Stimulated activated CD4-positive, alpha-beta T cell treated with anti-CD3 and anti-CD28 coated beads, Interleukin-12 subunit alpha, Interleukin-12 subunit beta, amount 100 ng/mL, for 48 hours (primary cell): Measurements from ENCODE around the gene LNX1.
"Not testable (repeated sequence)": the region's sequence is repeated elsewhere in the genome, so short reads cannot be mapped to it uniquely, and the experiment has no call there.

Source experiments
- DNase-seq, 3 donors: peaks; one replicate each; pipeline ENCODE4 v3.0.0-alpha.2; 2020; ENCODE audit warnings: low read depth in 2 of 3, low spot score in 1 of 3

LNX1 gene

DNA sequence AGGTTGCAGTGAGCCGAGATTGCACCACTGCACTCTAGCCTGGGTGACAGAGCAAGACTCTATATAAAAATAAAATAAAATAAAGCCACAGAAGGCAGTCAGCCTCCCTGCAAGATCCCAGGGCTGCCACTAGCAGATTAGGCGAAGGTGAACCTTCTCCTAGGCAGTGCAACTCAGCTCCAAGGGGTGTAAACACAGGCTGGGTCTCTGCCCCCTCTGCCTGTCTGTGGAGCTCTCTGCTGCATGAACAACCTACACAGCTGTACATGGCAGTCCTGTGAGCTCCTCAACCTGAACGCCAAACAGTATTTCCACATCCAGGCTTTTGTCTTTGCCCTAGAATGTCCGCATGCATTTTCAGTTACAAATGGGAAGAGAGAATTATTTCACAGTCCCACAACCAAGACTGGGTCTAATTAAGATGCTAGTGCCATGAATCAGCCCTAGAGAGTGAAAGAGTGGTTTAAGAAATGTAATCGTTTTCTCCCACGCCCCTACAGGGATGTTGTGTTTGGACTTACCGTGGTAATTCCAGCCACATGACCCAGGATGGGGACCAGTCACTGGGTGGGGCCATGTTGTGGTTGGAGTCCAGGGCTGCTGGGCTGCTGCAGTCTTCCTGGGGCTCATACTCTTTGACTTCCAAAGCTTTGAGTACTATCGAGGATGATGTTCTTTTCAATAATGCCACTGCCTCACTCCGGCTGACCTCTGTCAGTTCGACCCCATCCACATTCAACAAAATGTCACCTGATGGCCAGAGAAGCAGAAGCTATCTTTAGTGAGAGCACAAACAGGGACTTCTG, 114.9 kb downstream of the LNX1 start:
- no peak for DNase-seq

DNA sequence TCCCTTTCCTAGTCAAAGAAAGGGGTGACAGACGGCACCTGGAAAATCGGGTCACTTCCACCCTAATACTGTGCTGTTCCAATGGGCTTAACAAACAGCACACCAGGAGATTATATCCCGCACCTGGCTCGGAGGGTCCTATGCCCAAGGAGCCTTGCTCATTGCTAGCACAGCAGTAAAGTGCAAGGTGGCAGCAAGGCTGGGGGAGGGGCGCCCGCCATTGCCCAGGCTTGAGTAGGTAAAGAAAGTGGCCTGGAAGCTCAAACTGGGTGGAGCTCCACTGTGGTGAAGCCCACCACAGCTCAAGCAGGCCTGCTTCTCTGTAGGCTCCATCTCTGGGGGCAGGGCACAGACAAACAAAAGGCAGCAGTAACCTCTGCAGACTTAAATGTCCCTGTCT, 124.7 kb downstream of the LNX1 start:
- not testable (repeated sequence) for DNase-seq

DNA sequence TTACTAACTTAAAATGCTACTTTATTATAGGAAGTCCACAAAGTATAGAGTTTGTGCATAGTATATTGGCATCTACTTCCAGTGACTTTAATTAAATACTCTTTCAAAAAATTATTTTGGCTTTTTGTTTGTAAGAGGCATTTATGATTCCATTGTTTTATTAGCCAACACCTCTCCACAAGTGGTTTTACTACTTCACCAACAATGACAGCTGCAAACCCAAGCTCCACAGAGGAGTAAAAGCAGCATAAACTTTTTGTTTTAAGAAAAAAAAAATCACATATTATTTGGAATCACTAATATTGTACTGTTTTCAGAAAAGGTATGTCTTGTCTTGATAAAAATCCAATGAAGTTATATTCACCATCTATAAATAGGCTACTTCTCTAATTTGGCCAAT, 125.4 kb downstream of the LNX1 start:
- no peak for DNase-seq

GRCh38 chr4:53465281-53465680, 126.0 kb downstream of the LNX1 start:
- no peak for DNase-seq

DNA sequence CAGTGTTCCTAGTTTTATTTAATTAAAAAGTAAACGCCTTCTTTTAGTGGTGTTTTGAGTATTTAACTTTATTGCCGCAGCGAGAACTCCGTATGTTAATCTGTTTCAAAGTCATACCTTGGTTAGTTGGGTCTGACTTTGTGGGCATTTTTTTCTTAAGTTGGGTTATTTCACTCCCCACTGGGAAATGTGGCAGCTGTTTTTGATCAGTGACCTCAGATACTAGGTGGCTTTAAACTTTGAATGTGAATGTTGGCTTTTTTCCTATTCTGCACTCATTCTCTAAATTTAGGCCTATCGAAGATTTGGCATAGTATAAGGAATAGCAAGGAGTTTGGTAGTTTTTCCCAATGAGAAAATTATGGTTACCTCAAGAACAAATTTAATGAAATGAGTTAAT, 127.9 kb downstream of the LNX1 start:
- no peak for DNase-seq

DNA sequence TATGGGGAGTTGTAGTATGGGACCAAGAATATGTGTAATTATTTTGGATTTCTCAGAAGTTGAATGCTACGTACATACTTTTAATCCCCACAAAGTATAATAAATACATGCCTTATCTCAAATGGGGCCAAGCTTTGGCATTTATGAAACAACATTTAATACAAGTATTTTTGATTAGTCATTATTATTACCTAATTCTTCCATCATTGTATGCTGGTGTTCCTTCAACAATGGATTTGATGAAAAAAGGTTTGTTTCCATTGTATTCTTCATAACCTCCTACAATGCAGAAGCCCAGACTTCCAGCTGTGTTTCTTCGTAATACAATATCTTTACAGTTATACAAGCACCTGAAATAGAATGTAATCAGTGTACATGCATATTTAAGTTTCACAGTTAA, 130.0 kb downstream of the LNX1 start:
- no peak for DNase-seq

GRCh38 chr4:53459548-53459947, 131.7 kb downstream of the LNX1 start:
- no peak for DNase-seq

DNA sequence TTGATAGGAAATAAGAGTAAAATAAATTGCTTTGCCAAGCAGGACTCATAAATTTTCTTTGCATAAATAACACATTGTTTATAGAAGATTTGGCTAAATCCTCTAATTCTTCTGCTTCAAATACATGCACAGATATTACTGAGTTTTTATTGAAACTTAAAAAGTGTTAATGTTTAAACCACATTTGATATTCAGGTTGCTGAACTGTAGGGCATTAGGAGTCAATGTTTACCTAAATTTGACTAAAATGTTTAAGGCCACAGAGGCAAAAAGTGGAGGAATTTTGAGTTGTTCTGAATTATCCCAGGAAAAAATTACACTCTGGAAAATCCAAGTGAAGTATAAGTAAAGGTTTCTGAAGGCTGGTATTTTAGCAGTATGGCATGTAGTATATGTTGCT, 135.1 kb downstream of the LNX1 start:
- DNase-seq = no peak

GRCh38 chr4:53455766-53456165, 135.5 kb downstream of the LNX1 start:
- DNase-seq = no peak

DNA sequence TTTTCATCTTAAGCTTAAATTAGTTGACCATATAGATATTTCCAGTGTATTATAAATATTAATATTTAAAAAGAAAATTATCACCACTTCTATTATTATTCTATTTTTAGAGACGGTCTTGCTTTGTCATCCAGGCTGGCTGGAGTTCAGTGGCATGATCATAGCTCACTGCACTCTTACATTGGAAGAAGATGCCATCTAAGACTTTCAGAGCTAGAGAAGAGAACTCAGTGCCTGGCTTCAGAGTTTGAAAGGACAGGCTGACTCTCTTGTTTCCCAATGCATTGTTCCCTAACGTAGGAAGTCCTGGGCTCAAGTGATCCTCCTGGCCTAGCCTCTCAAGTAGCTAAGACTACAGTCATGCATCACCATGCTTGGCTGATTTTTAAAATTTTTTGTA, 137.9 kb downstream of the LNX1 start:
- no peak for DNase-seq

GRCh38 chr4:53450773-53451172, 140.5 kb downstream of the LNX1 start:
- no peak for DNase-seq

DNA sequence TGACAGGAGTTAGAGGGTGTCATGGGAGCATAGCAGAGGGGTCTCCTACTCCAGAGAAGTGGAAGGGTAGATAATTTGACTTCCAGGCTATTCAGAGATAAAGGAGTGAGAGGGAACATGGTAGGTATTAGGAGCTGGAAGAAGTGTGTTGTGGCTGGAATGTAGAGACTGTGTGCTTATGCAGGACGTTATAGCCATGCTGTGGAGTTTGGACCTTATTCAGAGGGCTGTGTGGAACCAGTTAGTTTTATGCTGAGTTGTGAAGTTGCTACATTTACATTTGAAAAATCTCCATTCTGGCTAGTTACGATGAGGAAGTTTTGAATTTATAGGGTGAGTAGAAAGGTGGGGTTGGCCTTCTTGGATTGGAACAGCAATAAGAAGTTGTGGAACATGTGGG, 146.3 kb downstream of the LNX1 start:
- no peak for DNase-seq

DNA sequence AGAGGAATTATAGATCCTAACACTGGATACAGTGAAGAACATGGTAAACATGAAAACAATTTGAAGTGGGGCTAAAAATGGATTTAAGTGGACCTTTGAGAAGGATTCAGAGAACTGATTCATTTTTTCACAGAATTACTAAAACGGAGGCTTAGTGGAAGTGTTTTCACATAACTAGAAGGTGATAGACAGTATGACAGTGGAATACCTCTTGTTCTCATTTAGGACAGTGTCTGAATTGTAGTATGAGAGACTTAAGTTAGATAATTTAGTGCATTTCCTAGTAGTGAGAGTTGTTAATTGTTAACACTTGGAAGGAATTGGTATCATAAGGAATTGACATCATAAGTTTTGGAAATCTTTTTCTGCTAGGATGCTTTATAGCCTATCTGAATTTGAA, 149.7 kb downstream of the LNX1 start:
- no peak for DNase-seq

GRCh38 chr4:53436251-53436650, 155.0 kb downstream of the LNX1 start:
- no peak for DNase-seq

- DNase-seq = no peak
These were observed 158.5 kb downstream of the LNX1 start for GRCh38 chr4:53432528-53433424.

DNA sequence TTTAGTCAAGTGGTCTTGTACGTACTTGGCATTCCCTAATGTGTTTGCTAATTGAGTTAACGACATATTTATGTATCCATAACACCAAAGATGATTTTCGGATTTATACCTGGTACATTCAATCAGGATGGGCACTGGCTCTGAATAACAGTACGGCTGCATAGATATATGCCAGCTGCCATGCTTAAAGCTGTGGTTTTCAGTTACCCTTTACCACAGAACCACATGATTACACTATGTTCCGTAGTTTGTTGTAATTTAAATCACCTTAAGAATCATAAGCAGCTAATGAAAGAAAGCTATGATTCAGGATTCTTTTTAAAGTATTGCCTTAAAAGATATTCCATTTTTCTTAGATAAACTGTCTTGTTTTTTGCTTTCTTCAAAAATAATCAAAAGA, 160.2 kb downstream of the LNX1 start:
- DNase-seq = no peak

GRCh38 chr4:53427366-53427765, 163.9 kb downstream of the LNX1 start:
- no peak for DNase-seq

- DNase-seq = no peak
These were observed 167.0 kb downstream of the LNX1 start for GRCh38 chr4:53424280-53424679.

GRCh38 chr4:53422367-53422766, 168.9 kb downstream of the LNX1 start:
- no peak for DNase-seq

- DNase-seq = no peak
These were observed 169.5 kb downstream of the LNX1 start for GRCh38 chr4:53421791-53422190.

GRCh38 chr4:53419208-53419607, 172.1 kb downstream of the LNX1 start:
- DNase-seq = no peak

DNA sequence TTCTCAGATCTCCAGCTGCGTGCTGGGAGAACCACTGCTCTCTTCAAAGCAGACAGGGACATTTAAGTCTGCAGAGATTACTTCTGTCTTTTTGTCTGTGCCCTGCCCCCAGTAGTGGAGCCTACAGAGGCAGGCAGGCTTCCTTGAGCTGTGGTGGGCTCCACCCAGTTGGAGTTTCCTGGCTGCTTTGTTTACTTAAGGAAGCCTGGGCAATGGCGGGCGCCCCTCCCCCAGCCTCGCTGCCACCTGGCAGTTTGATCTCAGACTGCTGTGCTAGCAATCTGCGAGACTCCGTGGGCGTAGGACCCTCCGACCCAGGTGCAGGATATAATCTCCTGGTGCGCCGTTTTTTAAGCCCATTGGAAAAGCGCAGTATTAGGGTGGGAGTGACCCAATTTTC, 181.8 kb downstream of the LNX1 start:
- DNase-seq = not testable (repeated sequence)
